Stomach (tissue), 9 donors: ENCODE measurements around the gene ULK1. TPM values are rescaled to one million over a fixed set of nuclear protein-coding genes. Genes with fewer than 3 reads are reported as not detected.

ENCODE experiments used
- DNase-seq, 2 donors: peaks; one replicate each; pipeline versions ENCODE4 v3.0.0 to v3.0.0-alpha.2; 2013 to 2019
- H3K27ac ChIP-seq, 5 donors: fragments of 200-600 bp in 4 of 5; sonication (generic) in 4 of 5; one replicate each; pipeline ENCODE4 v1.5.1; 2013 to 2019; ENCODE audit warnings: mild to moderate bottlenecking in 1 of 5, moderate library complexity in 1 of 5
- H3K27me3 ChIP-seq, 3 donors: fragments of 200-600 bp; sonication (generic); one replicate each; pipeline ENCODE4 v1.5.1; 2017 to 2019; ENCODE audit warnings: mixed run types in 1 of 3
- H3K36me3 ChIP-seq, 4 donors: fragments of 200-600 bp; sonication (generic); 1 replicate in 3 of 4; 2 replicates in 1 of 4; pipeline ENCODE4 v1.5.1; 2016 to 2019
- H3K4me1 ChIP-seq, 4 donors: fragments of 200-600 bp; sonication (generic); one replicate each; pipeline ENCODE4 v1.5.1; 2016 to 2019
- H3K4me3 ChIP-seq, 4 donors: fragments of 200-600 bp; sonication (generic) in 3 of 4; one replicate each; pipeline ENCODE4 v1.5.1; 2016 to 2019; ENCODE audit warnings: mild to moderate bottlenecking in 1 of 4
- H3K9me3 ChIP-seq, 4 donors: fragments of 200-600 bp; sonication (generic); one replicate each; pipeline ENCODE4 v1.5.1; 2016 to 2019
- EP300 ChIP-seq: sonication (generic); formaldehyde crosslinking; IDR thresholded peaks from one replicate; pipeline ENCODE4 v1.6.1; 2017; ENCODE audit warnings: antibody characterized with exemption
- POLR2A ChIP-seq, 4 donors: fragments of 450-650 bp; IDR thresholded peaks; one replicate each; pipeline ENCODE4 v1.6.1; 2016; ENCODE audit warnings: antibody characterized with exemption in 4 of 4, control low read depth in 2 of 4, mild to moderate bottlenecking in 1 of 4, moderate library complexity in 1 of 4
- POLR2AphosphoS5 ChIP-seq, 3 donors: sonication (generic); formaldehyde crosslinking; IDR thresholded peaks; one replicate each; pipeline ENCODE4 v1.6.1; 2016; ENCODE audit warnings: antibody characterized with exemption in 3 of 3
- WGBS, 5 donors: extraction: QIAGEN DNeasy Blood & Tissue Kit in 3 of 5; methylation state at CpG; one replicate each; pipeline versions ENCODE4 v1.1.5 to v1.1.7; 2013 to 2018; 5-methylcytosine and 5-hydroxymethylcytosine counted together
- intact Hi-C: fragments of 100-400 bp; cut with DNase I; formaldehyde crosslinking; loops from one replicate; pipeline ENCODE4 v1.15.1; 2023; ENCODE audit warnings: low total_unique reads
- polyA plus RNA-seq, 3 donors: library from polyadenylated mRNA; stranded (reverse); fragments of 200-250 nt; gene quantifications; one replicate each; pipeline ENCODE4 v1.2.3, GENCODE V29; 2013
- total RNA-seq, 5 donors: library from RNA; depleted of rRNA; stranded (reverse); fragments of >200 nt; gene quantifications; one replicate each; pipeline versions ENCODE4 v1.1.0 to v1.2.3, GENCODE V29; 2014 to 2016
- TF ChIP-seq, protein P1 (sequence below), 7 experiments: fragments of 450-650 bp in 4 of 7; fragments of 200-600 bp in 3 of 7; sonication (generic) in 3 of 7; IDR thresholded peaks; one replicate each; pipeline ENCODE4 v1.5.1; 2016 to 2019; ENCODE audit warnings: antibody characterized with exemption in 7 of 7, control low read depth in 2 of 7, mild to moderate bottlenecking in 1 of 7
- donor health status: healthy with polysubstance abuse.
- donor health status: Bipolar disorder and iron deficiency.
- donor health status: healthy.

The ULK1 gene
- total and polyA plus RNA-seq, 8 donors = 10.2 to 45.1 (median 18.3) TPM

DNA sequence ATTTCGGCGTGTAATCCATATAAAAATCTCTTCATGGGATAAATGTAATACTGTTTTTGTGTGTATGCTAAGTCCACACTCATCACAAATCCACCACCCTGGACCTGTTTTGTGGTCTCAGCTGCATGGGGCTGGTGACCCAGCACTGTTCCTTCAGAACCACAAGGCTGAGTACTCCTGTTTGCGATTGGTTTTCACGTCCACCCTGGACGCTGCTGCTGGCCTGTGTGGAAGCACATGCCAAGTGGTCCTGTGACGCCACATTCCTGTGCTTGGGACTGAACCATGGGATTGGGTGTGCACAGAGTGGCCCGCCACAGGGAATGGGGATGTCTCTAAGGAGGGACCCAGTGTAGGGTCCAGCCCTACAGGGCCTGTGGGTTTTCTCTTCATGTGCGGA is 39.0 kb downstream of the ULK1 start:
- TF ChIP-seq EP300 (no peak), POLR2A (IDR thresholded peaks at IDR 0.05) (no peak), POLR2AphosphoS5 (IDR thresholded peaks at IDR 0.05) (no peak)
- TF ChIP-seq, protein P1, sequence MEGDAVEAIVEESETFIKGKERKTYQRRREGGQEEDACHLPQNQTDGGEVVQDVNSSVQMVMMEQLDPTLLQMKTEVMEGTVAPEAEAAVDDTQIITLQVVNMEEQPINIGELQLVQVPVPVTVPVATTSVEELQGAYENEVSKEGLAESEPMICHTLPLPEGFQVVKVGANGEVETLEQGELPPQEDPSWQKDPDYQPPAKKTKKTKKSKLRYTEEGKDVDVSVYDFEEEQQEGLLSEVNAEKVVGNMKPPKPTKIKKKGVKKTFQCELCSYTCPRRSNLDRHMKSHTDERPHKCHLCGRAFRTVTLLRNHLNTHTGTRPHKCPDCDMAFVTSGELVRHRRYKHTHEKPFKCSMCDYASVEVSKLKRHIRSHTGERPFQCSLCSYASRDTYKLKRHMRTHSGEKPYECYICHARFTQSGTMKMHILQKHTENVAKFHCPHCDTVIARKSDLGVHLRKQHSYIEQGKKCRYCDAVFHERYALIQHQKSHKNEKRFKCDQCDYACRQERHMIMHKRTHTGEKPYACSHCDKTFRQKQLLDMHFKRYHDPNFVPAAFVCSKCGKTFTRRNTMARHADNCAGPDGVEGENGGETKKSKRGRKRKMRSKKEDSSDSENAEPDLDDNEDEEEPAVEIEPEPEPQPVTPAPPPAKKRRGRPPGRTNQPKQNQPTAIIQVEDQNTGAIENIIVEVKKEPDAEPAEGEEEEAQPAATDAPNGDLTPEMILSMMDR (IDR thresholded peaks at IDR 0.05) = no peak
- intact Hi-C loops = no loop called here
- WGBS, 5 donors = 93 to 98% (median 95%) methylated on average over 7 to 8 of the region's 8 CpGs
- peaks cover 35 to 63% (median 54%) of the 10 kb centered on the region in 4 donors for H3K36me3 ChIP-seq
- no peak overlapping the region for H3K4me3 ChIP-seq
- H3K4me1 ChIP-seq = peaks cover 7 to 23% (median 19%) of the 10 kb centered on the region in 4 donors
- H3K9me3 ChIP-seq = no peaks in the 10 kb centered on the region
- no peak overlapping the region for H3K27ac ChIP-seq
- no peaks in the 10 kb centered on the region for H3K27me3 ChIP-seq
- no peak for DNase-seq

DNA sequence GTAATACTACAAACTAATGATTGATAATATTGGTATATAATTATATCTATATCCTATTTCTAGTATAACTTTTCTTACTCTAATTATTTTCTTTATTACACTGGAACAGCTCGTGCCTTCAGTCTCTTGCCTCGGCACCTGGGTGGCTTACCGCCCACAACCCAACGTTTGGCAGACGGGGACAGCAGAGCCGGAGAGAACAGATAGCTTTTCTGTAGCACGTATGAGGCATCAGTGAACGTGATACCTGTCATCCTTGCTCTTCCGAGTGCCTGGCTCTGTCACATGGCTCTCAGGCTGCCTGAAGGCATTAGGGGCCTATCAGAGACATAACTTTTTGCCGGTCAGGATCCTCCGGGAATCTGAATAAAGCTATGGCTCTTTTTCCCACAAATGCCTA is 40.1 kb downstream of the ULK1 start:
- Histone ChIP-seq H3K27ac (no peak overlapping the region), H3K4me1 (peaks cover 7 to 22% (median 15%) of the 10 kb centered on the region in 4 donors), H3K9me3 (no peaks in the 10 kb centered on the region), H3K27me3 (no peaks in the 10 kb centered on the region), H3K36me3 (peaks cover 35 to 71% (median 62%) of the 10 kb centered on the region in 4 donors), H3K4me3 (no peak overlapping the region)
- intact Hi-C loops = no loop called here
- no peak for DNase-seq
- TF ChIP-seq POLR2AphosphoS5 (IDR thresholded peaks at IDR 0.05) (no peak), POLR2A (IDR thresholded peaks at IDR 0.05) (no peak)
- TF ChIP-seq, protein P1 (IDR thresholded peaks at IDR 0.05) = no peak
- 87 to 96% (median 93%) methylated on average over 11 of the region's 11 CpGs for WGBS, 5 donors

DNA sequence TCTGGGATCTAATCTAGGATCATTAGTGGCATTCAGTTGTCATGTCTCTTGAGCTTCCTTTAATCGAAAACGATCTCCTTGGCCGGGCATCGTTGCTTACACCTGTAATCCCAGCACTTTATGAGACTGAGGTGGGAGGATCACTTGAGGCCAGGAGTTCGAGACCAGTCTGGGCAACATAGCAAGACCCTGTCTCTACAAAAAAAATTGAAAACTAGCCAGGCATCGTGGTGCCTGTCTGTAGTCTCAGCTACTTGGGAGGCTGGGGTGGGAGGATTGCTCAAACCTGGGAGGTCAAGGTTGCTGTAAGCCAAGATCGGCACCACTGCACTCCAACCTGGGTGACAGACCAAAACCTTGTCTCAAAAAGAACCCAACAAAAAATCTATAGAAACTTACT is 43.7 kb downstream of the ULK1 start:
- Histone ChIP-seq H3K9me3 (no peaks in the 10 kb centered on the region), H3K4me1 (peaks cover 0 to 3% (median 2%) of the 10 kb centered on the region in 4 donors), H3K36me3 (peaks cover 41 to 77% (median 77%) of the 10 kb centered on the region in 4 donors), H3K4me3 (no peak overlapping the region), H3K27ac (no peak overlapping the region), H3K27me3 (no peaks in the 10 kb centered on the region)
- intact Hi-C loops = no loop called here
- 81 to 94% (median 91%) methylated on average over 7 of the region's 7 CpGs for WGBS, 5 donors
- no peak for DNase-seq
- TF ChIP-seq, protein P1 (IDR thresholded peaks at IDR 0.05) = no peak
- TF ChIP-seq POLR2A (IDR thresholded peaks at IDR 0.05) = no peak
- no peak for TF ChIP-seq POLR2AphosphoS5 (IDR thresholded peaks at IDR 0.05)
- no peak for TF ChIP-seq EP300

DNA sequence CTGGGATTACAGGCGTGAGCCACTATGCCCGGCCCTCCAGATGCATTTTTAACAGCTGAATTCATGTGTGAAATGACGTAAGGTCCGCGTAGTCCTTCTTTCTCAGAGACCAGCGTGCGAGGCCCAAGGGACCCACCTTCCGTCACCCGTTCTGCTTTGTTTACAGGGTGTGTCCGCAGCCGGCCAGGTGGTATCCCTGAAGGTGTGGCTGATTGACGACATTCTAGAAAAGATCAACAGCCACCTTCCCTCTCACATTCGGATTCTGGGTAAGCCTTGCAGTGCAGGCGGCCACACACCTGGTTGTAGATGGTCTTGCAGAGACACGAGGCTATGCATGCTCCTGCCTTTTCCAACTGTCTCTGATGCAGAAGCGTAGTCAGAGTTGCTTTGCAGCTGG is 44.6 kb downstream of the ULK1 start:
- intact Hi-C loops = no loop called here
- no peaks in the 10 kb centered on the region for H3K9me3 ChIP-seq
- peaks cover 32 to 77% (median 77%) of the 10 kb centered on the region in 4 donors for H3K36me3 ChIP-seq
- H3K4me3 ChIP-seq = no peak overlapping the region
- DNase-seq = peak in 1 of 2 donors; percentile 92
- H3K27ac ChIP-seq = peak overlapping the region in 1 of 5 donors; percentile 7
- H3K4me1 ChIP-seq = peaks cover 0 to 3% (median 2%) of the 10 kb centered on the region in 4 donors
- TF ChIP-seq EP300 (no peak), POLR2A (IDR thresholded peaks at IDR 0.05) (no peak), POLR2AphosphoS5 (IDR thresholded peaks at IDR 0.05) (no peak)
- TF ChIP-seq, protein P1 (IDR thresholded peaks at IDR 0.05) = no peak
- H3K27me3 ChIP-seq = no peaks in the 10 kb centered on the region
- WGBS, 5 donors = 53 to 80% (median 65%) methylated on average over 16 of the region's 16 CpGs
